Liver (tissue), 9 donors: Measurements from ENCODE around the gene ZNF189. TPM values are rescaled to one million over a fixed set of nuclear protein-coding genes. Genes with fewer than 3 reads are reported as not detected.

Experiments used
- DNase-seq: peaks from one replicate; pipeline ENCODE4 v3.0.0-alpha.2; 2017; ENCODE audit warnings: low spot score
- H3K27ac ChIP-seq, 2 donors: one replicate each; pipeline ENCODE4 v1.7.0; 2013; ENCODE audit warnings: inconsistent platforms in 2 of 2, low read length in 2 of 2, control low read depth in 1 of 2, low read depth in 1 of 2, mild to moderate bottlenecking in 1 of 2
- H3K27me3 ChIP-seq, 4 donors: one replicate each; pipeline versions ENCODE4 v1.6.1 to v1.7.0; 2013; ENCODE audit warnings: low read length in 3 of 4, inconsistent platforms in 1 of 4, mild to moderate bottlenecking in 1 of 4, moderate library complexity in 1 of 4; ENCODE audit not compliant: control insufficient read depth in 4 of 4, insufficient read depth in 4 of 4
- H3K36me3 ChIP-seq, 4 donors: one replicate each; pipeline versions ENCODE4 v1.6.1 to v1.7.0; 2013; ENCODE audit warnings: low read length in 3 of 4, mild to moderate bottlenecking in 3 of 4, low read depth in 1 of 4, moderate library complexity in 1 of 4; ENCODE audit not compliant: control insufficient read depth in 4 of 4, insufficient read depth in 3 of 4
- H3K4me1 ChIP-seq, 4 donors: one replicate each; pipeline versions ENCODE4 v1.6.1 to v1.7.0; 2013; ENCODE audit warnings: low read length in 3 of 4, mild to moderate bottlenecking in 3 of 4, moderate library complexity in 1 of 4; ENCODE audit not compliant: control insufficient read depth in 4 of 4, insufficient read depth in 4 of 4
- H3K4me3 ChIP-seq, 3 donors: one replicate each; pipeline versions ENCODE4 v1.6.1 to v1.7.0; 2013; ENCODE audit warnings: low read length in 3 of 3, control low read depth in 1 of 3, low read depth in 1 of 3, mild to moderate bottlenecking in 1 of 3
- H3K9ac ChIP-seq, 2 donors: one replicate each; pipeline ENCODE4 v1.7.0; 2013; ENCODE audit warnings: low read length in 2 of 2, mild to moderate bottlenecking in 2 of 2, moderate library complexity in 2 of 2, control low read depth in 1 of 2, low read depth in 1 of 2
- H3K9me3 ChIP-seq, 4 donors: one replicate each; pipeline versions ENCODE4 v1.6.1 to v1.7.0; 2013; ENCODE audit warnings: low read length in 3 of 4; ENCODE audit not compliant: control insufficient read depth in 4 of 4
- CTCF ChIP-seq: fragments of 150-350 bp; IDR thresholded peaks from 2 replicates; pipeline ENCODE4 v1.5.1; 2017; ENCODE audit warnings: improper control_type of control experiment, low read depth, low read length; ENCODE audit not compliant: missing input control
- FOXA2 ChIP-seq: IDR thresholded peaks from 2 replicates; pipeline ENCODE4 v1.6.1; 2016; ENCODE audit warnings: antibody characterized with exemption
- GABPA ChIP-seq, 2 donors: IDR thresholded peaks in 1 of 2; conservative IDR thresholded peaks in 1 of 2; 2 replicates each; pipeline ENCODE4 v1.6.1; 2016; ENCODE audit warnings: antibody characterized with exemption in 2 of 2, mild to moderate bottlenecking in 1 of 2, moderate library complexity in 1 of 2
- HNF4A ChIP-seq, 2 donors: conservative IDR thresholded peaks; 2 replicates each; pipeline ENCODE4 v1.6.1; 2016; ENCODE audit warnings: antibody characterized with exemption in 2 of 2, mild to moderate bottlenecking in 2 of 2
- JUND ChIP-seq, 2 donors: IDR thresholded peaks; 2 replicates each; pipeline ENCODE4 v1.6.1; 2016; ENCODE audit warnings: antibody characterized with exemption in 2 of 2
- MAX ChIP-seq: IDR thresholded peaks from 2 replicates; pipeline ENCODE4 v1.6.1; 2016; ENCODE audit warnings: antibody characterized with exemption
- RXRA ChIP-seq, 2 donors: IDR thresholded peaks; 2 replicates each; pipeline ENCODE4 v1.6.1; 2017 to 2018; ENCODE audit warnings: antibody characterized with exemption in 2 of 2, mild to moderate bottlenecking in 1 of 2
- SP1 ChIP-seq: IDR thresholded peaks from 2 replicates; pipeline ENCODE4 v1.6.1; 2018; ENCODE audit warnings: antibody characterized with exemption, mild to moderate bottlenecking
- TAF1 ChIP-seq: conservative IDR thresholded peaks from 2 replicates; pipeline ENCODE4 v1.6.1; 2016; ENCODE audit warnings: antibody characterized with exemption, mild to moderate bottlenecking
- YY1 ChIP-seq: IDR thresholded peaks from 2 replicates; pipeline ENCODE4 v1.6.1; 2016; ENCODE audit warnings: antibody characterized with exemption, mild to moderate bottlenecking
- WGBS: extraction: QIAGEN DNeasy Blood & Tissue Kit; methylation state at CpG from one replicate; pipeline ENCODE4 v1.1.7; 2013; 5-methylcytosine and 5-hydroxymethylcytosine counted together
- polyA plus RNA-seq, 2 donors: library from polyadenylated mRNA; stranded (reverse) in 1 of 2; unstranded in 1 of 2; fragments of 200-250 nt in 1 of 2; fragments of >200 nt in 1 of 2; fragmentation: Nextera tagmentation in 1 of 2; extraction: Ambion mirVana in 1 of 2; gene quantifications; one replicate each; pipeline versions ENCODE4 v1.2.1 to v1.2.3, GENCODE V29; 2013 to 2015
- total RNA-seq, 2 donors: library from RNA; depleted of rRNA; stranded (reverse); fragments of >200 nt; gene quantifications; one replicate each; pipeline ENCODE4 v1.2.3, GENCODE V29; 2014
- TF ChIP-seq, protein P1 (sequence below): IDR thresholded peaks from 2 replicates; pipeline ENCODE4 v1.6.1; 2016; ENCODE audit warnings: antibody characterized with exemption
- donor health status: healthy.
- donor health status: healthy.
- donor health status: healthy.
- donor health status: healthy.
- donor health status: healthy.

Gene ZNF189
- total and polyA plus RNA-seq, 4 donors: 4.4 to 16.1 (median 8.3) TPM

GRCh38 chr9:101446732-101447131 lies 48.1 kb downstream of the ZNF189 start:
- Histone ChIP-seq H3K9me3 (no peaks in the 10 kb centered on the region), H3K36me3 (no peaks in the 10 kb centered on the region), H3K9ac (no peak overlapping the region), H3K27me3 (no peaks in the 10 kb centered on the region), H3K4me3 (no peak overlapping the region), H3K27ac (peak overlapping the region; percentile 83 to 94), H3K4me1 (peaks cover 5 to 33% (median 19%) of the 10 kb centered on the region in 4 donors)
- no peak for DNase-seq
- TF ChIP-seq CTCF (no peak), GABPA (IDR thresholded peaks at IDR 0.05 in 1 of 2, conservative IDR thresholded peaks at IDR 0.05 in 1 of 2) (no peak), JUND (IDR thresholded peaks at IDR 0.05) (no peak), FOXA2 (no peak), TAF1 (no peak), SP1 (no peak), YY1 (no peak), MAX (no peak), HNF4A (conservative IDR thresholded peaks at IDR 0.05) (no peak)
- TF ChIP-seq, protein P1, sequence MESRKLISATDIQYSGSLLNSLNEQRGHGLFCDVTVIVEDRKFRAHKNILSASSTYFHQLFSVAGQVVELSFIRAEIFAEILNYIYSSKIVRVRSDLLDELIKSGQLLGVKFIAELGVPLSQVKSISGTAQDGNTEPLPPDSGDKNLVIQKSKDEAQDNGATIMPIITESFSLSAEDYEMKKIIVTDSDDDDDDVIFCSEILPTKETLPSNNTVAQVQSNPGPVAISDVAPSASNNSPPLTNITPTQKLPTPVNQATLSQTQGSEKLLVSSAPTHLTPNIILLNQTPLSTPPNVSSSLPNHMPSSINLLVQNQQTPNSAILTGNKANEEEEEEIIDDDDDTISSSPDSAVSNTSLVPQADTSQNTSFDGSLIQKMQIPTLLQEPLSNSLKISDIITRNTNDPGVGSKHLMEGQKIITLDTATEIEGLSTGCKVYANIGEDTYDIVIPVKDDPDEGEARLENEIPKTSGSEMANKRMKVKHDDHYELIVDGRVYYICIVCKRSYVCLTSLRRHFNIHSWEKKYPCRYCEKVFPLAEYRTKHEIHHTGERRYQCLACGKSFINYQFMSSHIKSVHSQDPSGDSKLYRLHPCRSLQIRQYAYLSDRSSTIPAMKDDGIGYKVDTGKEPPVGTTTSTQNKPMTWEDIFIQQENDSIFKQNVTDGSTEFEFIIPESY: no peak

- Histone ChIP-seq H3K9me3 (no peaks in the 10 kb centered on the region), H3K27ac (peak overlapping the region in 1 of 2 donors; percentile 42), H3K27me3 (no peaks in the 10 kb centered on the region), H3K36me3 (no peaks in the 10 kb centered on the region), H3K9ac (peak overlapping the region in 1 of 2 donors; percentile 82), H3K4me1 (peaks cover 5 to 26% (median 16%) of the 10 kb centered on the region in 4 donors), H3K4me3 (peak overlapping the region in 1 of 3 donors; percentile 9)
- DNase-seq: no peak
- TF ChIP-seq RXRA (IDR thresholded peaks at IDR 0.05): no peak
- no peak for TF ChIP-seq TAF1
- TF ChIP-seq, protein P1: no peak
- WGBS: 48% methylated on average over 4 of the region's 4 CpGs
Measured at GRCh38 chr9:101448680-101449070, 50.0 kb downstream of the ZNF189 start.
